GM11168 (cell line): ENCODE measurements around the gene GCLC.

Source experiments
- in situ Hi-C: fragments of 300-500 bp; cut with MboI; formaldehyde crosslinking; loops from one replicate; pipeline ENCODE4 v1.12.0; 2022; ENCODE audit warnings: low sequenced_read_pairs; ENCODE audit not compliant: unreplicated experiment

GCLC gene

GRCh38 chr6:53464483-53464882 is 80.4 kb downstream of the GCLC start:
- in situ Hi-C loops = no loop called here

GRCh38 chr6:53461696-53462095 is 83.2 kb downstream of the GCLC start:
- in situ Hi-C loops = no loop called here

GRCh38 chr6:53461041-53461656 is 83.8 kb downstream of the GCLC start:
- in situ Hi-C loops = no loop called here

GRCh38 chr6:53458105-53458866 is 86.6 kb downstream of the GCLC start:
- in situ Hi-C loops = no loop called here

- in situ Hi-C loops = no loop called here
Measured at GRCh38 chr6:53456809-53457208, 88.1 kb downstream of the GCLC start.

- in situ Hi-C loops = no loop called here
Measured at GRCh38 chr6:53455678-53456077, 89.2 kb downstream of the GCLC start.

GRCh38 chr6:53451165-53451564 is 93.7 kb downstream of the GCLC start:
- in situ Hi-C loops = no loop called here

- in situ Hi-C loops = no loop called here
Measured at GRCh38 chr6:53447865-53448264, 97.0 kb downstream of the GCLC start.
